B cell (primary cell): Measurements from ENCODE around the gene MZF1.

ENCODE experiments used
- CTCF ChIP-seq: fragments of 200-600 bp; IDR thresholded peaks from one replicate; pipeline ENCODE4 v1.8.0; 2022; ENCODE audit warnings: antibody characterized with exemption, mild to moderate bottlenecking
- EZH2 ChIP-seq: IDR thresholded peaks from 2 replicates; pipeline ENCODE4 v1.6.1; 2012; ENCODE audit warnings: borderline replicate concordance, low read depth, mild to moderate bottlenecking, moderate library complexity, low read length; ENCODE audit not compliant: insufficient read depth, poor library complexity, severe bottlenecking

GRCh38 chr19:58560007-58560887 is 12.9 kb downstream of the MZF1 start:
- TF ChIP-seq CTCF (no peak), EZH2 (no peak)
